Measurements from ENCODE around the gene REV1.

The REV1 gene

DNA sequence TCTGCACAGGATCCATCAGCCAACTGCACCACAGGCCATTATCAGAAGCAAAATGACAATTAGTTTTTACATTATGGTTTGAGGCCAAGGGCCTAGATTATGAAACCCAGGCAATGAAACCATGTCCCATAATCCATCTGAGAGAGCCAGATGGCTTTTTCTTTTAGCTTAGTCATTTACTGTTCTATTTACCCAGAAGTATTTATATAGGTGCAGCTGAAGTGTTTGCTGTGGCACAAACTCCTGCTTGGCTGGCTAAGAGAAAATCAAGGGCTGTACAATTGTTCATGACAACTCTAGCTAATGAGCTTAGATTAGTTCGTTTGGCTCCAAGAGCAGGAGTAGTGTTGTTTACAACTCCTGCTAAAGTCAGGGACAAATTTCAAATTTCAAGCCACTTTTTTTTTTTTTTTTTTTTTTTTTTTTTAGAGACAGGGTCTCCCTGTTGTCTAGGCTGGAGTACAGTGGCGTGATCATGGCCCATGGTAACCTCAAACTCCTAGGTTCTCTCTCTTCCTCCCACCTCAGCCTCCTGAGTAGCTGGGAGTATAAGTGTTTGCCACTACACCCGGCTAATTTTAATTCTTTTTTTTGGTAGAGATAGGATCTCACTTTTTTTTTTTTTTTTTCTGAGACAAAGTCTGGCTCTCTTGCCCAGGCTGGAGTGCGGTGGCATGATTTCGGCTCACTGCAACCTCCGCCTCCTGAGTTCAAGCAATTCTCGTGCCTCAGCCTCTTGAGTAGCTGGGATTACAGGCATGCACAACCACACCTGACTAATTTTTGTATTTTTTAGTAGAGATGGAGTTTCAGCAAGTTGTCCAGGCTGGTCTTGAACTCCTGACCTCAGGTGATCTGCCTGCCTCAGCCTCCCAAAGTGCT, 18.4 kb upstream of the REV1 start:
- TF ChIP-seq, protein P1, sequence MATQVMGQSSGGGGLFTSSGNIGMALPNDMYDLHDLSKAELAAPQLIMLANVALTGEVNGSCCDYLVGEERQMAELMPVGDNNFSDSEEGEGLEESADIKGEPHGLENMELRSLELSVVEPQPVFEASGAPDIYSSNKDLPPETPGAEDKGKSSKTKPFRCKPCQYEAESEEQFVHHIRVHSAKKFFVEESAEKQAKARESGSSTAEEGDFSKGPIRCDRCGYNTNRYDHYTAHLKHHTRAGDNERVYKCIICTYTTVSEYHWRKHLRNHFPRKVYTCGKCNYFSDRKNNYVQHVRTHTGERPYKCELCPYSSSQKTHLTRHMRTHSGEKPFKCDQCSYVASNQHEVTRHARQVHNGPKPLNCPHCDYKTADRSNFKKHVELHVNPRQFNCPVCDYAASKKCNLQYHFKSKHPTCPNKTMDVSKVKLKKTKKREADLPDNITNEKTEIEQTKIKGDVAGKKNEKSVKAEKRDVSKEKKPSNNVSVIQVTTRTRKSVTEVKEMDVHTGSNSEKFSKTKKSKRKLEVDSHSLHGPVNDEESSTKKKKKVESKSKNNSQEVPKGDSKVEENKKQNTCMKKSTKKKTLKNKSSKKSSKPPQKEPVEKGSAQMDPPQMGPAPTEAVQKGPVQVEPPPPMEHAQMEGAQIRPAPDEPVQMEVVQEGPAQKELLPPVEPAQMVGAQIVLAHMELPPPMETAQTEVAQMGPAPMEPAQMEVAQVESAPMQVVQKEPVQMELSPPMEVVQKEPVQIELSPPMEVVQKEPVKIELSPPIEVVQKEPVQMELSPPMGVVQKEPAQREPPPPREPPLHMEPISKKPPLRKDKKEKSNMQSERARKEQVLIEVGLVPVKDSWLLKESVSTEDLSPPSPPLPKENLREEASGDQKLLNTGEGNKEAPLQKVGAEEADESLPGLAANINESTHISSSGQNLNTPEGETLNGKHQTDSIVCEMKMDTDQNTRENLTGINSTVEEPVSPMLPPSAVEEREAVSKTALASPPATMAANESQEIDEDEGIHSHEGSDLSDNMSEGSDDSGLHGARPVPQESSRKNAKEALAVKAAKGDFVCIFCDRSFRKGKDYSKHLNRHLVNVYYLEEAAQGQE (IDR thresholded peaks at IDR 0.05; ENCODE audit: insufficient read depth in 1 of 2, low read depth in 2 of 2, low read length in 2 of 2), result no peak
- TF ChIP-seq POLR2AphosphoS5 (IDR thresholded peaks at IDR 0.05; ENCODE audit: low read depth, low read length) (no peak), FOXP2 (optimal IDR thresholded peaks at IDR 0.05; ENCODE audit: borderline replicate concordance, extremely low read depth, extremely low read length, insufficient read depth) (no peak), TAF1 (IDR thresholded peaks at IDR 0.05; ENCODE audit: borderline replicate concordance, insufficient read depth, low read length) (no peak), SIN3A (IDR thresholded peaks at IDR 0.05; ENCODE audit: borderline replicate concordance, insufficient read depth, low read length) (no peak)

DNA sequence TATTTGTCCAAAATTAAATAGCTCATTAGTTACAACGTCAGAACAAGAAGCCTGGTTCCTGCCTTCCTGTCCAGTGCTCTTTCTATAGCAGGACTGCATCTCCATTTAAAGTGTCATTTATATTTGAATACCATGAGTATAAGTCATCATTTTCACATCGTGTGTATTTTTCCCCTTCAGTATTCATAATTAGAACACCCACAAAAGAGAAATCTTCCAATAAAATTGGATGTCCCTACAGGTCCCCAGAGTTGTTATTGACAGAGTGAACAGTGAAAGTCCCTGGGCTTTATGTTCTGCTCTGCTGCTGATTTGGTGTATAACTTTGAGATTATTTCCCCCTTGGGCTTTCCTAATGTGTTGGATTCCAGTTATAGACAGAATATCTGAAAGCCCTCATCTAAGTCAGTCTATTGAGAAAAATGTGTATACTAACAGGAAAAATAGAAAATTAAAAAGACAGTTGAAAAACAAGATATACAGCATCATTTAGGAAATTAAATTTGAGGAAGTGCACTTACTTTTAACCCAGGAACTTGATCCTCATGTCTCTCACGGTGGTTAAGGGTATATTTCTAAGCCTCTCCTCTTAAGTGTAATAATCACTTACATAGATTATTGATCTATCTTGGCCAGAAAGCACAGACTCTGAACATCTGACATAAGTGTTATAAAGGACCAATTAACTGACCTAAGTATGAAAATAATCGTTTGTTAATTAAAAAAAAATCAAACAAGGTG, 15.2 kb upstream of the REV1 start:
- no peak for TF ChIP-seq SIN3A (IDR thresholded peaks at IDR 0.05; ENCODE audit: borderline replicate concordance, insufficient read depth, low read length)
- TF ChIP-seq, protein P1 (IDR thresholded peaks at IDR 0.05; ENCODE audit: insufficient read depth in 1 of 2, low read depth in 2 of 2, low read length in 2 of 2), result no peak
- TF ChIP-seq POLR2AphosphoS5 (IDR thresholded peaks at IDR 0.05; ENCODE audit: low read depth, low read length), result no peak
- no peak for TF ChIP-seq FOXP2 (optimal IDR thresholded peaks at IDR 0.05; ENCODE audit: borderline replicate concordance, extremely low read depth, extremely low read length, insufficient read depth)
- no peak for TF ChIP-seq TAF1 (IDR thresholded peaks at IDR 0.05; ENCODE audit: borderline replicate concordance, insufficient read depth, low read length)

DNA sequence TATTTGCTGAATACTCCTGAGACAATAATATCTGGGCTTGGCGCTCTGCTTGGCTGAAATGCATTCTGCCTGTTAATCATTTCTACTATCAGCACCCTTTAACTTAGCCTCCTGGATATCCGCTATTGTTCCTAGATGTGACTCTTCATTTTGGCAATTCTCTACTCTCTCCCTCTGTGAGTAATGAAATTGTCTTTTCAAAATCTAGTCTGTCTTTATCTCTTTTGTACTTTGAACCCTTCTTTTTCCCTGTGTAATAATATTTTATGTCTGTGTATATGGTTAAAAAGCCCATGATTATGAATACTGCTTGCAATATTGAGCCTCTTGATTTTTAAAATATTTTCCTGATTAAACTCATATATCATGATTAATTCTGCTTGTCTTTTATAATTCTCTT, 6.2 kb upstream of the REV1 start:
- TF ChIP-seq, protein P1 (IDR thresholded peaks at IDR 0.05; ENCODE audit: insufficient read depth in 1 of 2, low read depth in 2 of 2, low read length in 2 of 2), result no peak
- TF ChIP-seq POLR2AphosphoS5 (IDR thresholded peaks at IDR 0.05; ENCODE audit: low read depth, low read length) (no peak), SIN3A (IDR thresholded peaks at IDR 0.05; ENCODE audit: borderline replicate concordance, insufficient read depth, low read length) (no peak), FOXP2 (optimal IDR thresholded peaks at IDR 0.05; ENCODE audit: borderline replicate concordance, extremely low read depth, extremely low read length, insufficient read depth) (no peak), TAF1 (IDR thresholded peaks at IDR 0.05; ENCODE audit: borderline replicate concordance, insufficient read depth, low read length) (no peak)

DNA sequence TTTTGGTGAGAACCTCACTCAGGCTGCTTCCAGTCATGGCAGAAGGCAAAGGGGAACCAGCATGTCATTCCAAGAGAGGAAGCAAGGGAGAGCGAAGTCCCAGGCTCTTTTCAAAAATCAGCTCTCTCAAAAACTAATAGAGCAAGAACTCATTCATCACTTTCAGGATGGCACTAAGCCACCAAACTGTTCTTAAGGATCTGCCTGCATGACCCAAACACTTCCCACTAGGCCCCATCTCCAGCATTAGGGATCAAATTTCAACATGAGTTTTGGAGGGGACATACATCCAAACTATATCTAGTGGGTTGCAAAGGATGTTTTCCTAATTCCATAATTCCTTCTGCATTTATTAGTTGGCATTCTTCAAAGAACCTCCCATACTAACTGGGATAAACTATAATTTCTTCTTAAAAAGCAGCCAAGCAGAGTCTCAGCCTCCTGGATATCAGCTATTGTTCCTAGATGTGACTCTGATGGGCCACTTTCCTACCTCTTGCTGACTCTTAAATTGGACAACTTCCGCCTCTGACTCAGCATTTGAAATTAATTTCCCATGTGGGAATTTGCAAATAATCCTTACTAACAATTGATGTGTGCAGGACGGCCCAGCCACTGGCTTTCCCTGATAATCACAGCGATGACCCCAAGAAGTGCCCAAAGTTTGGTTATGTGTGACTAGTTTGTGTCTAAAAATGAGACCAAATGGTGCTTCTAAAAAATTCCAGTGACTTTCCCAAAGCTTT, 5.5 kb upstream of the REV1 start:
- TF ChIP-seq, protein P1 (IDR thresholded peaks at IDR 0.05; ENCODE audit: insufficient read depth in 1 of 2, low read depth in 2 of 2, low read length in 2 of 2), result no peak
- TF ChIP-seq SIN3A (IDR thresholded peaks at IDR 0.05; ENCODE audit: borderline replicate concordance, insufficient read depth, low read length), result no peak
- no peak for TF ChIP-seq FOXP2 (optimal IDR thresholded peaks at IDR 0.05; ENCODE audit: borderline replicate concordance, extremely low read depth, extremely low read length, insufficient read depth)
- TF ChIP-seq TAF1 (IDR thresholded peaks at IDR 0.05; ENCODE audit: borderline replicate concordance, insufficient read depth, low read length), result no peak
- TF ChIP-seq POLR2AphosphoS5 (IDR thresholded peaks at IDR 0.05; ENCODE audit: low read depth, low read length), result no peak
